Measurements from ENCODE around the gene STAT4.

DNA sequence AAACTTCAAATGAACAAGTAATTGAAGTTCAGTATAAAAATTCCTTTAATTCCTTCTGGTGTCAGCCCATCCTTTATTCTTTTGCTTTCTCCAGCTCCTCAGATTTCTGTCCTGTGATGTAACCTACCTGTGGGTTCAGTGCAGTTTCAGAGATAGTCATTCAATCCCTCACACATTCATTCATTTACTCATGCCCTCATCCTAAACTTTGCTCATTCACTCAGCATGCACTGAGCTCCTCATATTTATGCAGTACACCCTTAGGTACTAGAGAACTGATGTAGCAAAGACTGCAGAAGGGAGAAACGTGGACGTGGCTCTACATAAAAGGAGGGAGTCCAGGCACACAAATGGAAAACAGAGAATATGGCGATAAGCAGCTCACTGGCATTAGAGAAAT lies 91.5 kb downstream of the STAT4 start:
- TF ChIP-seq, protein P1, sequence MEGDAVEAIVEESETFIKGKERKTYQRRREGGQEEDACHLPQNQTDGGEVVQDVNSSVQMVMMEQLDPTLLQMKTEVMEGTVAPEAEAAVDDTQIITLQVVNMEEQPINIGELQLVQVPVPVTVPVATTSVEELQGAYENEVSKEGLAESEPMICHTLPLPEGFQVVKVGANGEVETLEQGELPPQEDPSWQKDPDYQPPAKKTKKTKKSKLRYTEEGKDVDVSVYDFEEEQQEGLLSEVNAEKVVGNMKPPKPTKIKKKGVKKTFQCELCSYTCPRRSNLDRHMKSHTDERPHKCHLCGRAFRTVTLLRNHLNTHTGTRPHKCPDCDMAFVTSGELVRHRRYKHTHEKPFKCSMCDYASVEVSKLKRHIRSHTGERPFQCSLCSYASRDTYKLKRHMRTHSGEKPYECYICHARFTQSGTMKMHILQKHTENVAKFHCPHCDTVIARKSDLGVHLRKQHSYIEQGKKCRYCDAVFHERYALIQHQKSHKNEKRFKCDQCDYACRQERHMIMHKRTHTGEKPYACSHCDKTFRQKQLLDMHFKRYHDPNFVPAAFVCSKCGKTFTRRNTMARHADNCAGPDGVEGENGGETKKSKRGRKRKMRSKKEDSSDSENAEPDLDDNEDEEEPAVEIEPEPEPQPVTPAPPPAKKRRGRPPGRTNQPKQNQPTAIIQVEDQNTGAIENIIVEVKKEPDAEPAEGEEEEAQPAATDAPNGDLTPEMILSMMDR (optimal IDR thresholded peaks at IDR 0.05 in 1 of 3, IDR thresholded peaks at IDR 0.05 in 1 of 3, conservative IDR thresholded peaks at IDR 0.05 in 1 of 3; ENCODE audit: extremely low read depth in 1 of 3, insufficient read depth in 2 of 3, low read length in 3 of 3): no peak
- TF ChIP-seq EZH2 (IDR thresholded peaks at IDR 0.05; ENCODE audit: low read length): no peak

All from keratinocyte (primary cell).